Stimulated activated CD8-positive, alpha-beta memory T cell treated with anti-CD3 and anti-CD28 coated beads, Interleukin-12 subunit alpha, Interleukin-12 subunit beta, amount 100 ng/mL, for 24 hours (primary cell): ENCODE results near the gene NELL2.
A peak's percentile ranks its signal among the peaks of the same experiment; 100 is the strongest.
"Not testable (repeated sequence)": the region's sequence is repeated elsewhere in the genome, so short reads cannot be mapped to it uniquely, and the experiment has no call there.

Experiments
- DNase-seq: peaks from one replicate; pipeline ENCODE4 v3.0.0-alpha.2; 2020; ENCODE audit errors: extremely low read depth

NELL2 gene

GRCh38 chr12:44847888-44848702 is 28.0 kb downstream of the NELL2 start:
- DNase-seq, result peak; percentile 42

GRCh38 chr12:44847403-44847802 is 28.7 kb downstream of the NELL2 start:
- no peak for DNase-seq

- DNase-seq, result no peak
These were observed 29.3 kb downstream of the NELL2 start for GRCh38 chr12:44846826-44847225.

- no peak for DNase-seq
These were observed 33.4 kb downstream of the NELL2 start for GRCh38 chr12:44842669-44843068.

GRCh38 chr12:44839785-44840184 is 36.3 kb downstream of the NELL2 start:
- no peak for DNase-seq

- no peak for DNase-seq
These were observed 38.9 kb downstream of the NELL2 start for GRCh38 chr12:44837114-44837755.

- DNase-seq, result no peak
These were observed 40.3 kb downstream of the NELL2 start for GRCh38 chr12:44835641-44836379.

- DNase-seq, result not testable (repeated sequence)
These were observed 41.1 kb downstream of the NELL2 start for GRCh38 chr12:44834996-44835395.

GRCh38 chr12:44833561-44833960 is 42.6 kb downstream of the NELL2 start:
- no peak for DNase-seq

GRCh38 chr12:44830566-44831055 is 45.5 kb downstream of the NELL2 start:
- no peak for DNase-seq

- no peak for DNase-seq
These were observed 47.1 kb downstream of the NELL2 start for GRCh38 chr12:44829045-44829444.

GRCh38 chr12:44827832-44828438 is 48.2 kb downstream of the NELL2 start:
- no peak for DNase-seq

GRCh38 chr12:44821702-44822101 is 54.4 kb downstream of the NELL2 start:
- DNase-seq, result not testable (repeated sequence)

GRCh38 chr12:44819884-44820283 is 56.2 kb downstream of the NELL2 start:
- no peak for DNase-seq

GRCh38 chr12:44817687-44818086 is 58.4 kb downstream of the NELL2 start:
- no peak for DNase-seq

GRCh38 chr12:44816446-44817017 is 59.6 kb downstream of the NELL2 start:
- DNase-seq, result no peak

- DNase-seq, result no peak
These were observed 64.1 kb downstream of the NELL2 start for GRCh38 chr12:44812062-44812461.

- no peak for DNase-seq
These were observed 72.0 kb downstream of the NELL2 start for GRCh38 chr12:44804068-44804467.

GRCh38 chr12:44795970-44796369 is 80.1 kb downstream of the NELL2 start:
- DNase-seq, result no peak

- no peak for DNase-seq
These were observed 87.4 kb downstream of the NELL2 start for GRCh38 chr12:44788731-44789130.

- DNase-seq, result no peak
These were observed 95.8 kb downstream of the NELL2 start for GRCh38 chr12:44780221-44780790.
